Heart right ventricle (tissue), 16 donors: Measurements from ENCODE around the gene LZTS2. TPM values are rescaled to one million over a fixed set of nuclear protein-coding genes. Genes with fewer than 3 reads are reported as not detected.

Source experiments
- ATAC-seq, 8 donors: fragments of 200-7000 bp; cut with Tn5 transposase; one replicate each; pipeline ENCODE4 v1.9.1; 2020; ENCODE audit warnings: mild to moderate bottlenecking in 8 of 8, moderate library complexity in 8 of 8, moderate number of reproducible peaks in 1 of 8
- DNase-seq, 2 donors: peaks; one replicate each; pipeline ENCODE4 v3.0.0-alpha.2; 2020
- H3K27ac ChIP-seq, 10 donors: fragments of 200-600 bp; sonication (generic) in 2 of 10; one replicate each; pipeline versions ENCODE4 v1.5.0 to v1.8.0; 2020 to 2022; ENCODE audit warnings: mild to moderate bottlenecking in 3 of 10
- H3K27me3 ChIP-seq, 7 donors: fragments of 200-600 bp; one replicate each; pipeline ENCODE4 v1.8.0; 2021 to 2022; ENCODE audit warnings: mild to moderate bottlenecking in 2 of 7
- H3K36me3 ChIP-seq, 9 donors: fragments of 200-600 bp; sonication (generic) in 1 of 9; one replicate each; pipeline versions ENCODE4 v1.5.0 to v1.8.0; 2020 to 2022; ENCODE audit warnings: mild to moderate bottlenecking in 2 of 9
- H3K4me1 ChIP-seq, 9 donors: fragments of 200-600 bp; sonication (generic) in 1 of 9; one replicate each; pipeline versions ENCODE4 v1.5.0 to v1.8.0; 2020 to 2022; ENCODE audit warnings: mild to moderate bottlenecking in 4 of 9
- H3K4me3 ChIP-seq, 10 donors: fragments of 200-600 bp; sonication (generic) in 2 of 10; one replicate each; pipeline versions ENCODE4 v1.5.0 to v1.8.0; 2020 to 2022; ENCODE audit warnings: mild to moderate bottlenecking in 7 of 10, moderate library complexity in 2 of 10
- H3K9me3 ChIP-seq, 11 donors: fragments of 200-600 bp in 10 of 11; sonication (generic) in 2 of 11; one replicate each; pipeline versions ENCODE4 v1.5.0 to v1.8.0; 2013 to 2022; ENCODE audit warnings: mild to moderate bottlenecking in 2 of 11, control low read depth in 1 of 11, moderate library complexity in 1 of 11
- WGBS, 2 donors: extraction: QIAGEN DNeasy Blood & Tissue Kit; methylation state at CpG; one replicate each; pipeline ENCODE4 v1.1.7; 2013; ENCODE audit warnings: inconsistent platforms in 1 of 2; 5-methylcytosine and 5-hydroxymethylcytosine counted together
- intact Hi-C, 10 donors: fragments of 100-400 bp; cut with DNase I; formaldehyde crosslinking; loops; one replicate each; pipeline versions ENCODE4 v1.11.1 to v1.14.2; 2022
- polyA plus RNA-seq, 2 donors: library from polyadenylated mRNA; stranded (reverse); fragments of 200-250 nt; gene quantifications; one replicate each; pipeline ENCODE4 v1.2.3, GENCODE V29; 2013
- total RNA-seq, 10 donors: library from RNA; stranded (reverse); fragmentation: NEBNext Ultra II Directional in 3 of 10; extraction: Animal tissue kit (Norgen Biotek cat#: 25700) in 3 of 10; gene quantifications; one replicate each; pipeline versions ENCODE4 v1.2.1 to v1.2.4, GENCODE V29; 2021 to 2023
- TF ChIP-seq, protein P1 (sequence below), 9 donors: fragments of 200-600 bp; sonication (generic) in 2 of 9; IDR thresholded peaks; one replicate each; pipeline versions ENCODE4 v1.5.0 to v1.8.0; 2021 to 2022; ENCODE audit warnings: antibody characterized with exemption in 9 of 9, mild to moderate bottlenecking in 5 of 9, moderate library complexity in 1 of 9
- donor health status: Arrhythmogenic right ventricular cardiomyopathy.
- donor health status: ischemic (EF 13 %, LVEDD 7.1; RV severe dilation, severe dysfunction).
- donor health status: healthy with polysubstance abuse.
- donor health status: DM: no; HTN: yes; CAD: no.
- donor health status: DM: no; HTN: no; CAD: no.
- donor health status: ischemic (EF 25% LVEDD 6.9; RV normal size, moderate dysfunction).
- donor health status: ischemic (EF 25% LVEDD 5.7; RV mildly dilated, moderate dysfunction).
- donor health status: healthy.
- donor health status: DM: yes; HTN: yes; CAD: no.
- donor health status: Ischemic cardiomyopathy.
- donor health status: ischemic (EF 35%, LVEDD 5.7; RV mildly dilated, moderate dysfunction).
- donor health status: nonischemic (EF 11% LVEDD 7.7; RV severe dilation, severe dysfunction).
- donor health status: DM: yes; HTN: yes; CAD: no.
- donor health status: PGD.
- donor health status: ischemic (EF 29% LVEDD 5.4; RV normal size, mild dysfunction).
- donor health status: nonischemic (EF 23%, LVEDD 6.1; RV moderate dilation, normal function).

The LZTS2 gene
- total and polyA plus RNA-seq, 12 donors = 28.6 to 73.7 (median 41.7) TPM

DNA sequence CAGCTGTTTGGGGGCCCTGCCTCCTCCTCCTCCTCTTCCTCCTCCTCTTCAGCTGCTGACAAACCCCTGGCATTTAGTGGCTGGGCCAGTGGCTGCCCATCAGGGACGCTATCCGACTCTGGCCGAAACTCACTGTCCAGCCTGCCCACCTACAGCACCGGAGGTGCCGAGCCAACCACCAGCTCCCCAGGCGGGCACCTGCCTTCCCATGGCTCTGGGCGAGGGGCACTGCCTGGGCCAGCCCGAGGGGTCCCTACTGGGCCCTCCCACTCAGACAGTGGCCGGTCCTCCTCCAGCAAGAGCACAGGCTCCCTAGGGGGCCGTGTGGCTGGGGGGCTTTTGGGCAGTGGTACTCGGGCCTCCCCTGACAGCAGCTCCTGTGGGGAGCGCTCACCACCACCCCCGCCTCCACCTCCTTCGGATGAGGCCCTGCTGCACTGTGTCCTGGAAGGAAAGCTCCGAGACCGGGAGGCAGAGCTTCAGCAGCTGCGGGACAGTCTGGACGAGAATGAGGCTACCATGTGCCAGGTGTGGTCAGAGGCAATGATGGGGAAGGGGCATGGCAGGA lies 4.1 kb downstream of the LZTS2 start:
- DNase-seq = no peak
- TF ChIP-seq, protein P1, sequence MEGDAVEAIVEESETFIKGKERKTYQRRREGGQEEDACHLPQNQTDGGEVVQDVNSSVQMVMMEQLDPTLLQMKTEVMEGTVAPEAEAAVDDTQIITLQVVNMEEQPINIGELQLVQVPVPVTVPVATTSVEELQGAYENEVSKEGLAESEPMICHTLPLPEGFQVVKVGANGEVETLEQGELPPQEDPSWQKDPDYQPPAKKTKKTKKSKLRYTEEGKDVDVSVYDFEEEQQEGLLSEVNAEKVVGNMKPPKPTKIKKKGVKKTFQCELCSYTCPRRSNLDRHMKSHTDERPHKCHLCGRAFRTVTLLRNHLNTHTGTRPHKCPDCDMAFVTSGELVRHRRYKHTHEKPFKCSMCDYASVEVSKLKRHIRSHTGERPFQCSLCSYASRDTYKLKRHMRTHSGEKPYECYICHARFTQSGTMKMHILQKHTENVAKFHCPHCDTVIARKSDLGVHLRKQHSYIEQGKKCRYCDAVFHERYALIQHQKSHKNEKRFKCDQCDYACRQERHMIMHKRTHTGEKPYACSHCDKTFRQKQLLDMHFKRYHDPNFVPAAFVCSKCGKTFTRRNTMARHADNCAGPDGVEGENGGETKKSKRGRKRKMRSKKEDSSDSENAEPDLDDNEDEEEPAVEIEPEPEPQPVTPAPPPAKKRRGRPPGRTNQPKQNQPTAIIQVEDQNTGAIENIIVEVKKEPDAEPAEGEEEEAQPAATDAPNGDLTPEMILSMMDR (IDR thresholded peaks at IDR 0.05) = no peak
- H3K4me1 ChIP-seq = peaks cover 17 to 87% (median 48%) of the 10 kb centered on the region in 9 donors
- no peaks in the 10 kb centered on the region for H3K27me3 ChIP-seq
- no peak for ATAC-seq
- peak overlapping the region in 6 of 10 donors; percentile 3 to 78 (median 44) for H3K27ac ChIP-seq
- peaks cover 0 to 53% (median 40%) of the 10 kb centered on the region in 9 donors for H3K36me3 ChIP-seq
- intact Hi-C loops = no loop called here
- no peak overlapping the region for H3K4me3 ChIP-seq
- 86 to 88% methylated on average over 18 of the region's 18 CpGs for WGBS, 2 donors
- H3K9me3 ChIP-seq = no peaks in the 10 kb centered on the region

DNA sequence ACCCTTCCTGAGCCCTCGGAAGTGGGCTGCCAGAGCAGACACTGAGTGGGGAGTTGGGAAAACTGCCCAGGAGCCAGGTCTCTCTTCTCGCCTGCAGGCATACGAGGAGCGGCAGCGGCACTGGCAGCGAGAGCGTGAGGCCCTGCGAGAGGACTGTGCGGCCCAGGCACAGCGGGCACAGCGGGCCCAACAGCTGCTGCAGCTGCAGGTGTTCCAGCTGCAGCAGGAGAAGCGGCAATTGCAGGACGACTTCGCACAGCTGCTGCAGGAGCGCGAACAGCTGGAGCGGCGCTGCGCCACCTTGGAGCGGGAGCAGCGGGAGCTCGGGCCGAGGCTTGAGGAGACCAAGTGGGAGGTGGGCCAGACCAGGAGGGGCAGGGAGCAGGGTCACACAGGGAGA lies 5.8 kb downstream of the LZTS2 start:
- Histone ChIP-seq H3K27ac (peak overlapping the region in 6 of 10 donors; percentile 34 to 65 (median 54)), H3K36me3 (peaks cover 0 to 53% (median 40%) of the 10 kb centered on the region in 9 donors), H3K4me3 (peak overlapping the region in 2 of 10 donors; percentile 3 to 4), H3K4me1 (peaks cover 17 to 86% (median 48%) of the 10 kb centered on the region in 9 donors), H3K27me3 (no peaks in the 10 kb centered on the region), H3K9me3 (no peaks in the 10 kb centered on the region)
- TF ChIP-seq, protein P1 (IDR thresholded peaks at IDR 0.05) = no peak
- DNase-seq (no peak), ATAC-seq (no peak)
- intact Hi-C loops = no loop called here
- 78 to 79% methylated on average over 23 of the region's 23 CpGs for WGBS, 2 donors

DNA sequence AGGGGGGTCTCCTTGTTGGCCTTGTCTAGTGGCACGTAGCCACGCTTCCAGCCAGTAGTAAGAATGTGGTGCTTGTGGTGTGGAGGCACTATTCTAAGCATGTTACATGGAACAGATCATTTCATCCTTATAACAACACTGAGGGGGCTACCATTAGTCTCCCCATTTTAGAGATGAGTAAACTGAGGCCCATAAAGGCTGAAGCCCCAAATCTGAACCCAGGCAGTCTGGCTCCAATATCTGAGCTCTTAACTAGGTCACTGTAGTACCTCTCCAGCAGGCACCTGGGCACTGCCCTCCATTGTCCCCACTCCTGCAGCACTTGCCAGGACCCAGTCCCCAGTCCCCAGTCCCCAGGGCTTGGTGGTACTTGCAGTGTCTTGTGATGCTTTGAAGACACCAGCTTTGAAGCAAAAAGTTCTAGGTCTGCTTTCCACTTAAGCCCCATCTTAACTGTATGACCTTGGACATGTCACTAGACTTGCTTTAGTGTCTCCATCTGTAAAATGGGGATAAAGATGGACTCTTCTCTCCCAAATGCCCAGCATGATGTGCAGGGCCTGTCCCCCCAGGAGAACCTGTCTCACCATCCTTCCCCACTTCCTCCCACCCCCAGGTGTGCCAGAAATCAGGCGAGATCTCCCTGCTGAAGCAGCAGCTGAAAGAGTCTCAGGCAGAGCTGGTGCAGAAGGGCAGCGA lies 6.4 kb downstream of the LZTS2 start:
- intact Hi-C loops = no loop called here
- WGBS, 2 donors = 95 to 97% methylated on average over 4 of the region's 4 CpGs
- no peaks in the 10 kb centered on the region for H3K9me3 ChIP-seq
- peaks cover 0 to 53% (median 40%) of the 10 kb centered on the region in 9 donors for H3K36me3 ChIP-seq
- no peak for ATAC-seq
- peak overlapping the region in 7 of 10 donors; percentile 2 to 75 (median 60) for H3K27ac ChIP-seq
- no peak overlapping the region for H3K4me3 ChIP-seq
- DNase-seq = no peak
- H3K27me3 ChIP-seq = no peaks in the 10 kb centered on the region
- peaks cover 17 to 80% (median 45%) of the 10 kb centered on the region in 9 donors for H3K4me1 ChIP-seq
- TF ChIP-seq, protein P1 (IDR thresholded peaks at IDR 0.05) = no peak

DNA sequence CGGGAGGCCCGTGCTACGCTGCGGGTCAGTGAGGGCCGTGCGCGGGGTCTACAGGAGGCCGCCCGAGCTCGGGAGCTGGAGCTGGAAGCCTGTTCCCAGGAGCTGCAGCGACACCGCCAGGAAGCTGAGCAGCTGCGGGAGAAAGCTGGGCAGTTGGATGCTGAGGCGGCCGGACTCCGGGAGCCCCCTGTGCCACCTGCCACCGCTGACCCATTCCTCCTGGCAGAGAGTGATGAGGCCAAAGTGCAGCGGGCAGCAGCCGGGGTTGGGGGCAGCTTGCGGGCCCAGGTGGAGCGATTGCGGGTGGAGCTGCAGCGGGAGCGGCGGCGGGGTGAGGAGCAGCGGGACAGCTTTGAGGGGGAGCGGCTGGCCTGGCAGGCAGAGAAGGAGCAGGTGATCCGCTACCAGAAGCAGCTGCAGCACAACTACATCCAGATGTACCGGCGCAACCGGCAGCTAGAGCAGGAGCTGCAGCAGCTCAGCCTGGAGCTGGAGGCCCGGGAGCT lies 7.0 kb downstream of the LZTS2 start:
- peak overlapping the region in 8 of 10 donors; percentile 18 to 75 (median 50) for H3K27ac ChIP-seq
- peaks cover 0 to 53% (median 40%) of the 10 kb centered on the region in 9 donors for H3K36me3 ChIP-seq
- ATAC-seq = peak in 3 of 8 donors; percentile 6 to 25 (median 6)
- H3K9me3 ChIP-seq = no peaks in the 10 kb centered on the region
- intact Hi-C loops = no loop called here
- no peaks in the 10 kb centered on the region for H3K27me3 ChIP-seq
- TF ChIP-seq, protein P1 (IDR thresholded peaks at IDR 0.05) = no peak
- H3K4me1 ChIP-seq = peaks cover 16 to 76% (median 40%) of the 10 kb centered on the region in 9 donors
- WGBS, 2 donors = 77% methylated on average over 33 of the region's 33 CpGs
- no peak overlapping the region for H3K4me3 ChIP-seq
- DNase-seq = no peak
